SU-DHL-6 (cell line): Measurements from ENCODE around the gene OSBPL6.

Experiments
- H2AFZ ChIP-seq: fragments of 200-600 bp; sonication (generic); 2 replicates; pipeline ENCODE4 v1.6.1; 2014; ENCODE audit warnings: low read depth, mild to moderate bottlenecking, moderate library complexity, mixed read lengths, antibody characterized with exemption, low read length; ENCODE audit not compliant: severe bottlenecking
- H3F3A ChIP-seq: fragments of 200-600 bp; shearing (Covaris generic); 2 replicates; pipeline ENCODE4 v1.6.0; 2016; ENCODE audit warnings: antibody characterized with exemption, mild to moderate bottlenecking; ENCODE audit not compliant: insufficient read depth
- H3K27ac ChIP-seq: fragments of 200-600 bp; sonication (generic); 2 replicates; pipeline ENCODE4 v1.5.1; 2016; ENCODE audit warnings: low read depth, mild to moderate bottlenecking, low read length, moderate library complexity, mixed read lengths
- H3K27me3 ChIP-seq: fragments of 200-600 bp; sonication (generic), shearing (Covaris generic); 2 replicates; pipeline ENCODE4 v1.6.0; 2014; ENCODE audit warnings: mild to moderate bottlenecking, low read length
- H3K36me3 ChIP-seq: fragments of 200-600 bp; sonication (generic); 2 replicates; pipeline ENCODE4 v1.6.1; 2014; ENCODE audit warnings: mild to moderate bottlenecking, low read length, mixed read lengths
- H3K4me2 ChIP-seq: fragments of 300-600, 200-600 bp; shearing (Covaris generic), sonication (generic); 2 replicates; pipeline ENCODE4 v1.6.0; 2014; ENCODE audit warnings: low read length, low read depth, mild to moderate bottlenecking; ENCODE audit not compliant: poor library complexity, severe bottlenecking
- H3K4me3 ChIP-seq: fragments of 200-600 bp; sonication (generic); 2 replicates; pipeline ENCODE4 v1.5.1; 2014; ENCODE audit warnings: antibody characterized with exemption, low read length, mild to moderate bottlenecking, mixed read lengths; ENCODE audit not compliant: insufficient read depth, poor library complexity, severe bottlenecking
- H3K79me2 ChIP-seq: fragments of 200-600 bp; sonication (generic); 2 replicates; pipeline ENCODE4 v1.6.1; 2014; ENCODE audit warnings: mild to moderate bottlenecking, low read length, moderate library complexity; ENCODE audit not compliant: insufficient read depth
- H3K9ac ChIP-seq: fragments of 200-600 bp; sonication (generic); 2 replicates; pipeline ENCODE4 v1.7.0; 2014; ENCODE audit warnings: mild to moderate bottlenecking, low read length
- H3K9me2 ChIP-seq: fragments of 200-600 bp; sonication (generic); replicated peaks from 2 replicates; pipeline ENCODE4 v1.6.1; 2014; ENCODE audit warnings: low read length; ENCODE audit not compliant: insufficient read depth
- H3K9me3 ChIP-seq: fragments of 200-600 bp; sonication (generic); 2 replicates; pipeline ENCODE4 v1.6.1; 2014; ENCODE audit warnings: low read length, mixed read lengths; ENCODE audit not compliant: insufficient read depth
- H4K20me1 ChIP-seq: fragments of 200-600 bp; sonication (generic); 2 replicates; pipeline ENCODE4 v1.6.1; 2014; ENCODE audit warnings: low read depth, mild to moderate bottlenecking, antibody characterized with exemption, low read length, moderate library complexity, mixed read lengths
- EZH2phosphoT487 ChIP-seq: fragments of 200-600 bp; sonication (generic), shearing (Covaris generic); conservative IDR thresholded peaks from 2 replicates; pipeline ENCODE4 v1.6.1; 2018; ENCODE audit warnings: mild to moderate bottlenecking, antibody characterized with exemption, low read length, moderate library complexity, mixed read lengths
- TF ChIP-seq, protein P1 (sequence below): fragments of 200-600 bp; sonication (generic); IDR thresholded peaks from one replicate; pipeline ENCODE4 v1.5.1; 2017; ENCODE audit warnings: antibody characterized with exemption, mild to moderate bottlenecking, low read length, moderate library complexity; ENCODE audit not compliant: insufficient read depth, poor library complexity, severe bottlenecking

Gene OSBPL6

GRCh38 chr2:178363252-178363651, 168.9 kb downstream of the OSBPL6 start:
- H3K9me3 ChIP-seq, result 0 out of 2 replicates have a peak, but pooled peaks cover 3% of the 10 kb centered on the region
- H3K4me3 ChIP-seq, result no peak overlapping the region
- no peak overlapping the region for H3K4me2 ChIP-seq
- no peaks in the 10 kb centered on the region for H3K36me3 ChIP-seq
- no peaks in the 10 kb centered on the region for H3K27me3 ChIP-seq
- no peak overlapping the region for H3K27ac ChIP-seq
- no peaks in the 10 kb centered on the region for H3K9me2 ChIP-seq
- no peak overlapping the region for H3K9ac ChIP-seq
- no peaks in the 10 kb centered on the region for H3F3A ChIP-seq
- H2AFZ ChIP-seq, result no peak overlapping the region
- no peaks in the 10 kb centered on the region for H3K79me2 ChIP-seq
- TF ChIP-seq, protein P1, sequence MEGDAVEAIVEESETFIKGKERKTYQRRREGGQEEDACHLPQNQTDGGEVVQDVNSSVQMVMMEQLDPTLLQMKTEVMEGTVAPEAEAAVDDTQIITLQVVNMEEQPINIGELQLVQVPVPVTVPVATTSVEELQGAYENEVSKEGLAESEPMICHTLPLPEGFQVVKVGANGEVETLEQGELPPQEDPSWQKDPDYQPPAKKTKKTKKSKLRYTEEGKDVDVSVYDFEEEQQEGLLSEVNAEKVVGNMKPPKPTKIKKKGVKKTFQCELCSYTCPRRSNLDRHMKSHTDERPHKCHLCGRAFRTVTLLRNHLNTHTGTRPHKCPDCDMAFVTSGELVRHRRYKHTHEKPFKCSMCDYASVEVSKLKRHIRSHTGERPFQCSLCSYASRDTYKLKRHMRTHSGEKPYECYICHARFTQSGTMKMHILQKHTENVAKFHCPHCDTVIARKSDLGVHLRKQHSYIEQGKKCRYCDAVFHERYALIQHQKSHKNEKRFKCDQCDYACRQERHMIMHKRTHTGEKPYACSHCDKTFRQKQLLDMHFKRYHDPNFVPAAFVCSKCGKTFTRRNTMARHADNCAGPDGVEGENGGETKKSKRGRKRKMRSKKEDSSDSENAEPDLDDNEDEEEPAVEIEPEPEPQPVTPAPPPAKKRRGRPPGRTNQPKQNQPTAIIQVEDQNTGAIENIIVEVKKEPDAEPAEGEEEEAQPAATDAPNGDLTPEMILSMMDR, result no peak
- TF ChIP-seq EZH2phosphoT487, result no peak
- H4K20me1 ChIP-seq, result no peaks in the 10 kb centered on the region

DNA sequence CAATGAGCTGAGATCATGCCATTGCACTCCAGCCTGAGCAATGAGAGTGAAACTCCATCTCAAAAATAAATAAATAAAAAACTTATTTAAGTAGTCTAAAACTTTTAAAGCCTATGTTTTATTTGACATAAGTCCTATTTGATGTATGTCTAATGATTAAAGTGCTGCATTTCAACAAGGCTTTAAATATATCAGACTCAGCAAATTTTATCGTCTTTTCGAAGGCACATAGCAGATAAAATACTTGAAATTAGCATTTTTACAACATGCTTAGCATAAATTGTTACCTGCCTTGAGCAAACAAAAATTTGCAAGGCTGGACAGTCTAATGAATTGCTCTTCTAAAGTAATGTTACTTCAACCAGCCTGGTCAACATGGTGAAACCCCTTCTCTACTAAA, 170.8 kb downstream of the OSBPL6 start:
- Histone ChIP-seq H2AFZ (no peak overlapping the region), H3K4me3 (no peak overlapping the region), H3K4me2 (no peak overlapping the region), H3K27ac (no peak overlapping the region), H3F3A (no peaks in the 10 kb centered on the region), H3K36me3 (no peaks in the 10 kb centered on the region), H3K9me2 (no peaks in the 10 kb centered on the region), H3K79me2 (no peaks in the 10 kb centered on the region), H3K27me3 (no peaks in the 10 kb centered on the region), H3K9ac (no peak overlapping the region), H4K20me1 (no peaks in the 10 kb centered on the region), H3K9me3 (no peaks in the 10 kb centered on the region)
- TF ChIP-seq, protein P1, result no peak
- TF ChIP-seq EZH2phosphoT487, result no peak

DNA sequence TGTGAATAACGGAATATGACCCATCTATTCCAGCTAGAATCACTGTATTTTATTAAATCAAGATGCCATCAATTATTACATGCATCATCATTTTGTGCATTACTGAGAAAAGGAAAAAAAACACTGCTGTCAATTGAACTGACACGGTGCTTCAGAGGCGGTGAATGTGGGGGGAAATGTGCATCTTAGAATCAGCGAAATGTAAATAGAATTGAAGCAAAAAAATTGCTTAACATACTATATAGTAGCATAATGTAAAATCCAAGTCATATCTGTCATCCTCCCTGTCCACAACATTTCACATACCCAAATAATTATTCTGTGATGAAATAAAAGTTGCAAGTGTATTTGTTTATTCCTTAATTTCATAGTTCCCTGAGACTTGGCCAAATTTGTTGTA, 172.1 kb downstream of the OSBPL6 start:
- H3K27ac ChIP-seq, result no peak overlapping the region
- H3F3A ChIP-seq, result no peaks in the 10 kb centered on the region
- H3K79me2 ChIP-seq, result no peaks in the 10 kb centered on the region
- H3K4me3 ChIP-seq, result no peak overlapping the region
- H3K27me3 ChIP-seq, result no peaks in the 10 kb centered on the region
- no peak overlapping the region for H3K9ac ChIP-seq
- no peak overlapping the region for H3K4me2 ChIP-seq
- no peaks in the 10 kb centered on the region for H4K20me1 ChIP-seq
- no peaks in the 10 kb centered on the region for H3K36me3 ChIP-seq
- H3K9me3 ChIP-seq, result no peaks in the 10 kb centered on the region
- no peaks in the 10 kb centered on the region for H3K9me2 ChIP-seq
- no peak overlapping the region for H2AFZ ChIP-seq
- TF ChIP-seq, protein P1, result no peak
- no peak for TF ChIP-seq EZH2phosphoT487

DNA sequence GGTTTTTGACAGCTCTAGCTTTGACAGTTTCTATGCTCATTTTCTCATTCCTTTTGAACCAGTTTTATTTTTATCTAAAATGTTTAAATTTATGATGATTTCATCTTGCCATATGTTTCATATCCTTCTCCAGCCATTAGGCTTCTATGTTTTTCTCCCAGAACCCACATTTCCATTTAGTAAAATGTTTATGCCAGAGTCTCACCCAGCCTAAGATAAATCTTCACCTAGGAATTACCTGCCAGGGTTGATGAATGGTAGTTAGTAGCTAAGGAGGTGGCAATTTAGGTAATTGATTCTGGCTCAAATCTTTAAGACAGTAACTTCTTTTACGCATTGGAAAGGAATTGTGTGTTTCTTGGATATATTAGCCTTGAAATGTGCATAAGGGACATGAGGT, 173.0 kb downstream of the OSBPL6 start:
- no peaks in the 10 kb centered on the region for H3K79me2 ChIP-seq
- TF ChIP-seq, protein P1, result no peak
- H3K27me3 ChIP-seq, result no peaks in the 10 kb centered on the region
- H3K36me3 ChIP-seq, result no peaks in the 10 kb centered on the region
- no peaks in the 10 kb centered on the region for H3K9me3 ChIP-seq
- H3K4me3 ChIP-seq, result no peak overlapping the region
- H3K27ac ChIP-seq, result no peak overlapping the region
- no peaks in the 10 kb centered on the region for H3F3A ChIP-seq
- no peaks in the 10 kb centered on the region for H3K9me2 ChIP-seq
- no peak overlapping the region for H3K4me2 ChIP-seq
- no peak overlapping the region for H2AFZ ChIP-seq
- no peaks in the 10 kb centered on the region for H4K20me1 ChIP-seq
- H3K9ac ChIP-seq, result no peak overlapping the region
